Non-pigmented ciliary epithelial cell (primary cell): ENCODE measurements around the gene DOCK2.

Experiments used
- DNase-seq: peaks from one replicate; pipeline ENCODE4 v3.0.0-alpha.2; 2010; ENCODE audit warnings: low read depth

Gene DOCK2

DNA sequence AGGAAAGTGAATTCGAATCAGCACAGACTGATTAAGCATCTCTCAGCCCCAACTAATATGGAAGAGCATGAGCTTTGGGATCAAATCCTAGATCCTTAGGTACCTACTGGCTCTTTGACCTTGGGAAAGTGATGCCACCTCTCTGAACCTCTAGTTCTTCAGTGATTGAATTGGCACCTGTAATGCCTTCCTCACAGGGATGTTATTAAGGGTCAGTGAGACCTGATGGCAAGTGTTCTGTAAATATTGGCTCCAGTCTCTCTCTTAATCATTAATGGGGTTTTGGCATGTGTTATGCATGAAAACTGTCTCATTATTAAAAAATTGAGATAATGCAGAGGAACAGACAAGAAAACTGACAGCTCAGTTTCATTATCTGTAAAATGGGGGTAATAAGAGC, 227.4 kb downstream of the DOCK2 start:
- DNase-seq = no peak

DNA sequence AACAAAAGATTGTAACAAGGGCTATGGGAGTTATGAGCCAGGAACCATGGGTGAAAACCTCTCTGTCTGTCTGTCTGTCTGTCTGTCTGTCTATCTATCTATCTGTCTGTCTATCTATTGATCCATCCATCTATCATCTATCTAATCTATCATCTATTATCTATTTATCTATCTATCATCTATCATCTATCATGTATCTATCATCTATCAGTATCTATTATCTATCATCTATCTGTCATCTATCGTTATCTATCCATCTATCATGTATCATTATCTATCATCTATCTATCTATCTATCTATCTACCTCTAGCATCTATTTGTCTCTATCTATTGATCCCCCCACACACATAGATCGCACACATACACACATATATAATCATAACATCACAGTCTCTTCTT, 230.3 kb downstream of the DOCK2 start:
- DNase-seq = no peak

DNA sequence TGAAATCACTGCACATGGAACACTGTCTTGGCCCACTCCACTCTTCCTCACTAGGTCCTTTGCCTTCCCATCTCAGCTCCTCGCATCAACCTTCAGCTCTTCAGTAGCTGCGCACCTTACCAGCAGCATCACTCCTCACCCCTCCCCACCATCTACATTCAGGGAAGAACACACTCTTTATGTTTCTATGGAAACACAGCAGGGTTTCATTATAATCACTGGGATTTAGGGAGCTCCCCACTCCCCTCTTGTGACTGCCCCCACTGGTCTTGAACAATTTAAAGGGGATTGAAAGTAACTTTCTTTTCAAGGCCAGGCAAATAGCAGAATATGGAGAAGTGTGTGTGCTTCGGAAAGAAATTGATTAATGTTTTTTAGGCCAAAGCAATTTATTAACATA, 232.0 kb downstream of the DOCK2 start:
- no peak for DNase-seq

DNA sequence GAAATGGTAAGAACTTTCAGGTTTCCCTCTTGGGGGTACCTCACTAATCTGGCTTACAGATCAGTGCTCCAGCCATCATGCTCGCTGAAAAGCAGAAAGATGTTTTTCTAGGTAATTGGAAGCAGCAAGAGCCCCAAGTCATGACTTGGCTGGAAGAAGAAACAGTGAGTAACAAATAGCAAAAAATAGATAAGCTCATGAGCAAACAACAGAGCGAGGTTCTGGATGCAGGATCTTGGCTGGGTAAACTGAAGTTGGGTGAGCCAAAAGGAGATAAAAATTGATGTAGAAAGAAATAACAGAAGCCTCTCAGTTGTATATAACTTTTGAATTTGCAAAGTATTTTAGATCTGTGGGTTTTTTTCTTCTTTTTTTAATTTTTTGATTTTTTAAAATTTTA, 233.1 kb downstream of the DOCK2 start:
- no peak for DNase-seq

DNA sequence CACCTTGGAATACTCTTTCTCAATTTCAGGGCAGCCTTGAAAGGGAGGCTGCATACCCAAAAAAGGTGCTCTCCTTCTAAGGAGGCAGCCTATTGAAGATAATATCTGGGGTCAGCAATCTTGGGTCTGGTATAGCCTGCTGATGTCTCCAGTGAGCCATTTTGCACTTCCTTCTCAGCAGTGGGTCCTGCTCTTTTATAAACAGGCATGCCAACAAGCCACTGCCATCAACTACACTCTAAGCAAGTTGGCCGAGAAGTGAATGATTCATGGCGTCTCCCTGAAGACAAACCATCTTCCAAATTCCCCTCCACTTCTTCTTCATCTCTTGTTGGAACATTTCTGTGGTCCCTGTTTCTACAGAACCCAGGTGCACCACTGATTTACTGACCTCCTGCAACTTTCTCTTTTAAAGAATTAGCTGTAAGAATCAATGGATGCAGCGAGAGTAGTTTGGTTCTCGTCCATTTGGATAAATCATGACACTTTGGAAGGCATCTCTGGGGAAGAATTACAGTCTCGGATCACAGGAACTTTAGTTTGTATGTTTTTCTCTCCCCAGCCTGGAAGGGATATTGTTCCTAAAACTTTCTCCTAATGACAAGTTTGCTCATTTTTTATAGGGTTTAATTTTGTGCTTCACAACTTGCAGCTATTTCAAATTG, 234.9 kb downstream of the DOCK2 start:
- DNase-seq = no peak

DNA sequence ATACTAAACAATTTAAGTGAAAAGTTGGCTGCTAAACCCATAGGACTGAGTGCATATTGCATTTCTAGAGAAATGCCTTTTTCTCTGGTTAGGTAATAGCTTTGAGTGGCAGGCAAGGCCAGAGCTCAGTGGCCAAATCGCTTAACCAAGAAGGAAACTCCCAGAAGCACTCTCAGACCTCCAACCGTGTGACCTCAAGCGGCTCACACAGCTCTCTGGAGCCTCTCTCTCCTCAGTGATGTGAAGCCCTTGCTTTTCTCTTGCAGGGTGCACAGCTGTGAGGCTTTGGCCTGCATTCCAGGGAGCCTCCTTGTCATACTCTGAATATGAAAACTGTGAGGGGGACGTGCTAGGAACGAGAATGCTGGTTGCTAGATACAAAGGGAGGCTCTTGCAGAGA, 236.6 kb downstream of the DOCK2 start:
- DNase-seq = peak; percentile 72

DNA sequence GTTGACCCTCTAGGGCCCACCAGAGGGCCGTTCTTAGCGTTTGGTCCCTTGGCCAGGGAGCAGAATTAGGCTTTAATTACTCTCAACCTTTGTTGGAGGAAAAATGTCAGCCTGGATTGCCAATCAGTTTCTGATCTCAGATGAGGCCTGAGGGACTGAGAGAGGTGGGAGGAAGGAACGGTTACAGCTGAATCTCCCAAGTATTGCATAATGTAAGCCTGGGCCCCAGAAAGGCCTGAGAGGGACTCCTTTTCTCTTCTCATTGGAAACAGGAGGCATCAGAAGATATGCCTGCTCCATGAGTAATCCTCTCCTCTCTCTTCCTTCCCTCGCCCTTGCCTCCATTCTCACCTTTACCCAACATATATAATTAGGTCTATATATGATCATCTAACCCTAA, 237.5 kb downstream of the DOCK2 start:
- no peak for DNase-seq

DNA sequence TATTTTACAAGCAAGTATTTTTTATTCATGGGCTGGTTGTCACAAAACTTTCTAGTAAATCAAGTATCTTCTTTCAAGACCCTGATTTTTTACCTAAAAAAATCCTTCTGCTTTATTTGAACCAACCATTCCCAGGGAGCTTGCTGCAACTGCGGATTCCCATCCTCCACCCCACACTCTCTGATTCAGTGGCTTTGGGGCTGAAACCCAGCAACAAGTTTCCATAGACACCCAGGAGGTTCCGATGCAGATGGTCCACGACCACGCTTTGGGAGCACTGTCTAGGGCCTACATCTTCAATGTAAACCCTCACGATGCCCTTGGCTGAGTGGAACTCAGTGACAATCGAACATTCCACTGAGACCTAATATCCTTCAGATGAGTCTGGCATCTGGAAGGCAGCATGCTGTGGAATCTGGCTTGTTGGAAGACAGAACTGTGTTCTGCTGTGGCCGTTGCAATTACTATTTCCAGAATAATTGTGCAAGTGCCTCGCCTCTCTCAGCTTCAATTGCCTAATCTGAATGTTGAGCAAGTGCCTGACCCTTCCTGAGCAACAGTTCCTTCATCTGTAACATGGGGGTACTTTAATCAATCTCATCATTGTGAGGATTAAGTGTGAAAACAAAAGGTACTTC, 238.1 kb downstream of the DOCK2 start:
- DNase-seq = no peak

DNA sequence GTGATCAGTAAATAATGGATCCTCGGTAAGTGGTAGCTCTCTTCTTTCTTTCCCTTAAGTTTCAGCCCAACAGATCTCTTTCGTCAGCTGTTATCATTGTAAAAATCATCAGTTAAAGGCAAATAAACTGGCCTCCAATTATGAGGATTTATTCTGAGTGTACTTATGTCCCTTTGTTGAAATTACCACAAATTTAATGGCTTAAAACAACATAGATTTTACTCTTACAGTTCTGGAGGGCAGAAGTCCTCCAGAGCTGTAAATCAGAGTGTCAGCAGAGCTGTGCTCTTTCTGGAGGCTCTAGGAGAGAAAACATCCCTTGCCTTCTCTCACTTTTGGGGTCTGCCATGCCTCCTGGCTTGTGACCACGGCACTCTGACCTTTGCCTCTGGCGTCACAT, 238.7 kb downstream of the DOCK2 start:
- DNase-seq = no peak

DNA sequence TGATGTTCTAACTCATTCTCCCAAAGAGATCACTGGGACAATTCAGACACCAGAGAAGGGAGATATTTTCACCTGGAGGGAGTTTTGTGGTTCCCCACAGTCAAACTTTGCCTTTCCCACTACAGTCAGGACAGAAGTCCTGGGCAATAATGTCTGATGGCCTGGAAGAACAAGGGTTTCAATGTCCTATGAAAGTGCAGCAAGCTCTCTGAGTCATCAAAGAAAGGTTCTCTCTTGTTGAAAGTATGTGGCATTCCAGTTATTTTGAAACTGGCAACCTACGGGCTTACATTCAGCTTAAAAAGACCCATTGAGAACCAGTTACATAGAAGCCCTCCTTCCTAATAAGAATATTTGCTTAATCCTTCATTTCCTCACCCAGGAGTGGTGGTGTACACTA, 239.3 kb downstream of the DOCK2 start:
- peak; percentile 44 for DNase-seq

DNA sequence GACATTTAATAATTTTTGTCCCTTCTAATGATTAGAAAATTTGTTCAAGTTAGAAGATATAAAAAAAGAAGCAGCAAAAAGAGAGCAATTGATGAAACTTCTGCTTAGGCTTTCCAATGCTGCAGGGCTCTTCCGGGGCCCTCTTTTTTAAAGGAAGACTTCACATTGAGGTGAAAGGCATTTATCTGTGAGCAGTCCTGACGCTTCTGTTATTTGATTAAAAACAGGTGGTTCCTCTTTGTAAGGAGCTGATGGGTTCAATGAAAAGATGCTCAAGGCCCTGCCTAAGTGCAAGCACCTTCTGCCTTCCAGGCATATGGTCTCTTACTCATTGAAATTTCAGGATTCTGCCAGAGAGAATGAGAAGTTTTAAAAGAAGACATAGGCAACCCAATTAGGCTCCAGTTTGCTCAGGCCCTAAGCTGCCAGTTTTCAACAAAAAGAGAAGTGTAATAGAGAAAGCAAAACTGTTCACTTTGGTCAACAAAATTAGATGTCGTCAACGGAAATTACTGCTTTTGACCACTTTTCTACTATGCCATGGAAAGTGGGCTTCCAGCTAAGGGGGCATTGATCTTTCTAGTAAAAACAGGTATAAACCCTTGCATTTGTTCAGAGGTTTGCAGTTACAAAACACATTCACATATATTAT, 243.1 kb downstream of the DOCK2 start:
- DNase-seq = no peak

DNA sequence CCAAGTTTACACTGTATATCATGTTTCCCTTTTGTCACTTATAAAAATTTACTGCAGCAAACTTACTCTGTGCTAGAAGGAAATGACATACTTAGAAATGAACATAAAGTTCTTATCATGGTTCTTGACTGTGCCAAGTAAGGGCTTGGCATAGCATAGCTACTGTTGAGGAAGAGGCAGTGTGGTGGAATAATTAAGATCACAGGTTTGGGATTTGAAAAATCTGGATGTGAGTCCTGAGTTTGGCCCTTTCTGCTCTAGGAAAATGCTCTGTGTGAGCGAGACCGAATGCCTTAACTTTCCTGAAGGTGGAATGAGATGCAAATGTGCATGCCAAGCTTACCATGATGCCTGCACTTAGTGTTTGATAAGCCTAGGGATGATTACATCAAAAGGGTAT, 243.7 kb downstream of the DOCK2 start:
- no peak for DNase-seq

DNA sequence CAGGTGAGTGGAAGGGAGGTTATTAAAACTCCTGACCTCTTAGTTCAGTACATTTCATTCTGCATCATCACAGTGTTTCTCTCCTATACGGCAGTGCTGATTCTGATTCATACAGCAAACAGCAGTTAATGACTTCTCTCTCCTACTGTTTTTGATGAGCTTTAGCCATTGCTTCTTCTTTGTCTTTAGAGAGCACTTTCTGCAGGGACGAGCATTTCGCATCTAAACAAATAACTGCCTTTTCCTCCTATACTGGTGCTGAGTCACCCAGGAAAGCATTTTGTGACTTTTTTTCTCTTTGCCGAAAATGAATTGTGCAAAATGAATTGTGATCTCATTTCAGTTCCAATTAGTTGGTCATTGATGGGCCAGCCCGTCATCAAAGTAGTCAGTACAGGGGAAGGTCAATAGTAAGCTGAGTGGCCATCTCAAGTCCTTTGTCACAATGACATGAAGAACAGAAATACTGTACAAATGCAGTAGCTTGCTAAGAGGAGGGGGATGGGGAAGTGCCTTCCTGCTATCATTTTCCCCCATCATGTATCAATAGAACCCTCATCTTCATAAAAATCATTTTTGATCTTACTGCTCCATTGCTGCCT, 244.7 kb downstream of the DOCK2 start:
- no peak for DNase-seq

DNA sequence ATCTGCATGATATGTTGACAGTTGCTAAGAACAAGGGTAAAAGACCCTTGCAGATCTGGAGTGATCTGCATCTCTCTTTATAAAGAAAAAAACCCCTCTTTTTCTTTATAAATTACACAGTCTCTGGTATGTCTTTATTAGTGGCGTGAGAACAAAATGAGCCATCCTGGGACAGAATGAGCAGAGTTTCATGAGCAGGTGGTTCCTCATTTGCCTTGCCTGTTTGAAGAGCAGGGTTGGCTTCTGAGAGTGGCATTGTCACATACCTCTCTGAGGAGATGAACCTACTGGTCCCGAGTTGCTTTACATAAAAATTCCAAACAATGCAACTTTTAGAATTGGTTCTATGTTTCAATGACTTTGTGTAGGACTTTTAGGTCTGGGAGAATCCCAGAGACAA, 249.0 kb downstream of the DOCK2 start:
- no peak for DNase-seq

DNA sequence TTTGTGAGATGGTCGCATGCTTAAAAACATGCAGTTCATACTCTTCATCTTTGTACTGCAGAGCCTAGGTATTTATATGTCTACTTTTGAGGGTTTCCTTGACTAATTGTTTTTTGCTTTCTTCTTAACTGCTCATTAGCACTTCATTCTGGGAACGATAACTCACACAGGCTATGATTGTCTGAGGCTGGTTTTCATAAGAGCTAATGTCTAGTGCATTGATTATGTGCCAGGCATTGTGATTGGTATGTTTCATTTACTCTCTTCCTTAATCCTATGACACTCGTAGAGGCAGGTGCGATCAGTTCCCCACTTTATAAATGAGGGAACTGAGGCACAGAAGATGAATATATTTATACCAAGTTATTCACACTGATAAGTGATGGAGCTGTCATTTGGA, 249.6 kb downstream of the DOCK2 start:
- DNase-seq = no peak

DNA sequence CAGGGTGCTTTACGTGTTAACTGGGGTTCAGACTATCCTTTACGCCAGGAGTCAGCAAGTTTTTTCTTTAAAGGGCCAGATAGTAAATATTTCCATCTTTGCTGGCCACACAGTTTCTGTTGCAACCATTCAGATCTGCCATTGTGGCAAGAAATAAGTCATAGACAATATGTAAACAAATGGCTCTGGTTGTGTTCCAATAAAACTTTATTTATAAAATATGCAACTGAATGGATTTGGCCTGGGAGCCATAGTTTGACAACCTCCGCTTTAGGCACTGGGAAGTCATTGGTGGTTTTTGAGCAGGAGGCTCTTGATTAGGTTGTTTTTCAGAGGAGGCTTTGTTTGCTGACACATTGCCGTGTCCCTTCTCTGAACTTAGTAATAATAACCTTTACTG, 252.5 kb downstream of the DOCK2 start:
- no peak for DNase-seq

DNA sequence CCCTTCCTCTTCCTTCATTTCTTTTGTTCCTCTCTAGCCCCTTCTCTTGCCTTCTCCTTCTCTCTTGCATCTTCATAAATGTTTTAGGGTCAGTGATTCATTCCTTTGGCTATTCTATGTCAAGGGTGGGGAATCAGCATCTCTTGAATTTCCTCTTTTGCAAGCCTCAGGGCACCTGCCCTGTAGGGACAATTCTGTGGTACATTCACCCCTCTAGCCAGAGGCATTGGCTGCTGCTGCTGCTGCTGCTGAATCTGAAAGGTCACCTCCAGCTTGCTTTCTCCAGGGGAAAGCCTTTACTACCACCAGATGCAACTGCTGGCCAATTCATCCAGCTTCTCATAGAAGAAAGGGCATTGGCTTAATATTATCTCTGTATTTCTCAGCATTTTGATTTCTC, 255.9 kb downstream of the DOCK2 start:
- no peak for DNase-seq

DNA sequence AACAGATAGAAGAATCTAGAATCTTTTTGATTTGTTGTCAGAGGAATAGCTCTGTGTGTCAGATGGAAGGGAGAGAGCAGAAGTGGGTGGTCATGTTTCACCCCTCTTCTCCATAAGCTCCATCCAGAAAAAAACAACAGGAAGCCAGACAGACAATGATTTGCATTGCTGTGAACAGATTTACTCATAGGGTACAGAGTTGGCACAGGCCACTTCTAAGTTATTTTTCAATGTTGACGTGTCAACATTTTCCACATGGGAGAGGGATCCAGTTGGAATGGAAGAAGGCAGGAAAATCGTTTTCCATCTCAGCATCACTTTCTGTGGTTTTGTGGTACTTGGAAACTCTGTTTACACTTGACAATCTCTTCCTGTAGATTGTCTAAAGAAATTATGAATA, 256.5 kb downstream of the DOCK2 start:
- peak; percentile 19 for DNase-seq

DNA sequence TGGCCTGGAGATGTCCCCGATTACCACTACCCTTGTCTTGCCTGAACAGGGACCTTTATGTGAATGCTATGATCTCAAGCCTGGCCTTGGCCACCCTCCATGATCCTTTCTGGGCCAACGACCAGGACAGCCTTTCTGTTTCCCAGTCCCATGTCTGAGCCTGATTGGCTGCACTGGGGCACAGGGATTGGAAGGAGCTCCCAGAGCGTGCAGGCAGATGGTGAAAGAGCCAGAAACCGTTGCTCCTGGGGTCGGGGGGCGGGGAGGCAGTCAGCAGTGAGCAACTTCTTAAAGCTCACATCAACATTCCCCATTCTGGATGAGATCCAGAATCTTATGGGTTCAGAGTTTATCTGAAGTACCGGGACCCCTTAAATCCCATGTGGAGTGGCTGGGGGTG, 258.9 kb downstream of the DOCK2 start:
- DNase-seq = no peak

DNA sequence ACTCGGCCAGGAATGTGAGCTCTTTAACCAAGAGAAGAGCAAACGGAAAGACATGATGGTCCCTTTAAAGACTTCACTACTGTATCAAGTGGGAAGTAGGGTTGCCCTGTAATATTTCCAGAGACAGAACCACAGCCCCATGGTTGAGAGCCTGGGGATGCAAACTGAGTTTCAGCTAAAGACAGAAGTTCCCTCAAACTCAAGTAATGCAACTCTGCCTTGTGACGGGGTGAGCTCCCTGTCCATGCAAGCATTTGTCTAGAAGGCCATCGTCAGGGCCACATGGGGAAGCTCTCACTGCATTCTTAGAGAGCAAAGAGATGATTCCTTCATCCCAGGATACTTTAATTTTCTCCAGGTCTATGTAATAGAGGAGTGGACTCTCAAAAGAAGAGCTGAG, 260.4 kb downstream of the DOCK2 start:
- DNase-seq = no peak

DNA sequence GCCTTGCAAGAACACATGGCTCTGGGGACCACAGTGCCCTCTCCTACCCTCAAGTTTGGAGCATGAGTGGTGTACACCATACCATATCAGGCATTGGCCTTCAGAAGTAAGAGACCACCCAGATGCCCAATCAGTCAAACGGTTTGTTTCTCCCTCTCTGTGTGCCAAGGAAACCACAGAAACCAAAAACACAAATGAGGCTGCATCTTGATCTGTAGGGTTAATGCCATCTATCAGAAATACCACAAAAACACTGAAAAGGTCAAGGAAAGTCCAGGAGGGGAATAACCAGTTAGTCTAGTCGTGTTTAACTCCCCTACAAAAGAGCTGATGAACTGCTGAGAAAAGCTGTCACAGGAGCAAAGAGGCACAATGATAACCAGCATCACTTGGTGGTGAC, 264.8 kb downstream of the DOCK2 start:
- DNase-seq = no peak

DNA sequence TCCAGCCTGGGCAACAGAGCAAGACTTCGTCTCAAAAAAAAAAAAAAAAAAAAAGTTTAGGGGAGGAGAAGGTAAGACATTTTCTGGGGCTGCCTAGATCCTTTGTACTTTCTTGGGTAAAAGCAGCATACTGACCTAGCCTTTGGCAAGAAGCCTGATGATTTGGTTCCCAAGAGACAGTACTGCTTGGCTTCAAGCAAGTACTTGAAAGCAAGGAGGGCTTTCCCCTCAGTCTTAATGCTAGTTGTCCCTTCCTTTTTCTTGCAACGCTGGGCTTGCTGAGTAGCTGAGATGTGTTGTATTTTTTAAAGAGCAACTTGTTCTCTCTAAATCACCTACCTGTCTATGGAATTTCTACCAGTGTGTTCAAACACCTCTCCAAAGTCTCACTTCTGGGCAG, 267.0 kb downstream of the DOCK2 start:
- DNase-seq = no peak

DNA sequence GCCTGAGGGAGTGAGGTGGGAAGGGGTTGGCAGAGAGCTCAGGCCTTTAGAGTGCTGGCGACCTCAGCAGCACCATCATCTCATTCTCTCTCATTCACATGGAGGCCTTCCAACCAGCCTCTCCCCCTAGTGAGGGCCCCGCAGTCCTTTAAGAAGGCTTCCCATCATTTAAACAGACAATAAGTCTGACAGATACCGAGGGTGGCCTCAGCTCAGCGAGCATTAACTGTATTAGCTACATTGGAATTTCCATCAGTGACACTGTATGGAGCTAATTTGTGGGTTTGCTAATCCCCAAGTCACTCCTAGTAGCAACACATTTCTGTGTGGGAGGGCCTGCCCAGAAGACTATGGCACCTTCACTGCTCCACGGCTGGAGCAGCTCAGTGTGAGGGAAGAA, 267.4 kb downstream of the DOCK2 start:
- DNase-seq = no peak
